ENCODE results near the gene WAPL.
A peak's percentile ranks its signal among the peaks of the same experiment; 100 is the strongest.

GRCh38 chr10:86411281-86411841 lies 110.2 kb downstream of the WAPL start:
- TF ChIP-seq CTCF (conservative IDR thresholded peaks at IDR 0.05; ENCODE audit: low read depth, low read length): no peak
- TF ChIP-seq NFE2L2 (IDR thresholded peaks at IDR 0.05; ENCODE audit: low read depth, low read length): peak; percentile 39; the same call in 1 of the 2 replicates
- TF ChIP-seq, protein P1, sequence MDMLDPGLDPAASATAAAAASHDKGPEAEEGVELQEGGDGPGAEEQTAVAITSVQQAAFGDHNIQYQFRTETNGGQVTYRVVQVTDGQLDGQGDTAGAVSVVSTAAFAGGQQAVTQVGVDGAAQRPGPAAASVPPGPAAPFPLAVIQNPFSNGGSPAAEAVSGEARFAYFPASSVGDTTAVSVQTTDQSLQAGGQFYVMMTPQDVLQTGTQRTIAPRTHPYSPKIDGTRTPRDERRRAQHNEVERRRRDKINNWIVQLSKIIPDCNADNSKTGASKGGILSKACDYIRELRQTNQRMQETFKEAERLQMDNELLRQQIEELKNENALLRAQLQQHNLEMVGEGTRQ (IDR thresholded peaks at IDR 0.05; ENCODE audit: low read depth, low read length): no peak
- no peak for TF ChIP-seq POLR2A (IDR thresholded peaks at IDR 0.05; ENCODE audit: low read depth, low read length)
- TF ChIP-seq FOS (IDR thresholded peaks at IDR 0.05; ENCODE audit: low read depth, low read length): no peak
- TF ChIP-seq RFX5 (IDR thresholded peaks at IDR 0.05; ENCODE audit: low read depth, low read length): no peak
- TF ChIP-seq ELK1 (IDR thresholded peaks at IDR 0.05; ENCODE audit: borderline replicate concordance, low read depth, low read length): no peak
- TF ChIP-seq CEBPB (IDR thresholded peaks at IDR 0.05; ENCODE audit: low read depth, low read length): no peak
- no peak for TF ChIP-seq SMC3 (IDR thresholded peaks at IDR 0.05; ENCODE audit: low read depth, low read length)

Measured in IMR-90 (cell line).